Neural cell (in vitro differentiated cells): ENCODE results near the gene ST6GAL1.

ENCODE experiments used
- EP300 ChIP-seq: fragments of 450-650 bp; conservative IDR thresholded peaks from 2 replicates; pipeline ENCODE4 v1.6.1; 2014; ENCODE audit warnings: antibody characterized with exemption, mild to moderate bottlenecking, moderate library complexity; ENCODE audit not compliant: poor library complexity, severe bottlenecking
- EZH2 ChIP-seq: fragments of 200-600, 300-800 bp; shearing (Covaris generic), sonication (generic); IDR thresholded peaks from 2 replicates; pipeline ENCODE4 v1.6.1; 2014; ENCODE audit warnings: antibody characterized with exemption, low read length, borderline replicate concordance, mild to moderate bottlenecking; ENCODE audit not compliant: insufficient read depth, poor library complexity, severe bottlenecking
- MXI1 ChIP-seq: fragments of 450-650 bp; conservative IDR thresholded peaks from 2 replicates; pipeline ENCODE4 v1.6.1; 2014; ENCODE audit warnings: antibody characterized with exemption, mild to moderate bottlenecking; ENCODE audit not compliant: poor library complexity, severe bottlenecking
- POLR2AphosphoS5 ChIP-seq: IDR thresholded peaks from 2 replicates; pipeline ENCODE4 v1.6.1; 2012
- RAD21 ChIP-seq: fragments of 450-650 bp; conservative IDR thresholded peaks from 2 replicates; pipeline ENCODE4 v1.6.1; 2014; ENCODE audit warnings: antibody characterized with exemption, mild to moderate bottlenecking, moderate library complexity
- TF ChIP-seq, protein P1 (sequence below): fragments of 450-650 bp; IDR thresholded peaks from 2 replicates; pipeline ENCODE4 v1.5.1; 2014; ENCODE audit warnings: antibody characterized with exemption, mild to moderate bottlenecking, moderate library complexity; ENCODE audit not compliant: poor library complexity, severe bottlenecking

GRCh38 chr3:186920796-186921195, 9.5 kb upstream of the ST6GAL1 start:
- no peak for TF ChIP-seq POLR2AphosphoS5
- TF ChIP-seq EP300 = no peak
- TF ChIP-seq RAD21 = no peak
- TF ChIP-seq, protein P1, sequence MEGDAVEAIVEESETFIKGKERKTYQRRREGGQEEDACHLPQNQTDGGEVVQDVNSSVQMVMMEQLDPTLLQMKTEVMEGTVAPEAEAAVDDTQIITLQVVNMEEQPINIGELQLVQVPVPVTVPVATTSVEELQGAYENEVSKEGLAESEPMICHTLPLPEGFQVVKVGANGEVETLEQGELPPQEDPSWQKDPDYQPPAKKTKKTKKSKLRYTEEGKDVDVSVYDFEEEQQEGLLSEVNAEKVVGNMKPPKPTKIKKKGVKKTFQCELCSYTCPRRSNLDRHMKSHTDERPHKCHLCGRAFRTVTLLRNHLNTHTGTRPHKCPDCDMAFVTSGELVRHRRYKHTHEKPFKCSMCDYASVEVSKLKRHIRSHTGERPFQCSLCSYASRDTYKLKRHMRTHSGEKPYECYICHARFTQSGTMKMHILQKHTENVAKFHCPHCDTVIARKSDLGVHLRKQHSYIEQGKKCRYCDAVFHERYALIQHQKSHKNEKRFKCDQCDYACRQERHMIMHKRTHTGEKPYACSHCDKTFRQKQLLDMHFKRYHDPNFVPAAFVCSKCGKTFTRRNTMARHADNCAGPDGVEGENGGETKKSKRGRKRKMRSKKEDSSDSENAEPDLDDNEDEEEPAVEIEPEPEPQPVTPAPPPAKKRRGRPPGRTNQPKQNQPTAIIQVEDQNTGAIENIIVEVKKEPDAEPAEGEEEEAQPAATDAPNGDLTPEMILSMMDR = no peak
- TF ChIP-seq EZH2 = no peak
- TF ChIP-seq MXI1 = no peak
